HL-60 (cell line): Measurements from ENCODE around the gene CD36.

ENCODE experiments used
- DNase-seq, 2 experiments: peaks; one replicate each; pipeline ENCODE4 v3.0.0-alpha.2; 2010 to 2020; ENCODE audit warnings: low read depth in 1 of 2, low spot score in 1 of 2
- H3K27ac ChIP-seq: fragments of 250-450 bp; sonication (Bioruptor Pico); replicated peaks from 2 replicates; pipeline ENCODE4 v1.5.1; 2020; ENCODE audit warnings: mild to moderate bottlenecking, moderate library complexity
- H3K27me3 ChIP-seq: fragments of 250-450 bp; sonication (Bioruptor Pico); 2 replicates; pipeline ENCODE4 v1.5.1; 2021; ENCODE audit warnings: mild to moderate bottlenecking, moderate library complexity; ENCODE audit not compliant: insufficient read depth, poor library complexity, severe bottlenecking
- H3K4me3 ChIP-seq: replicated peaks from 2 replicates; pipeline ENCODE4 v1.5.1; 2011; ENCODE audit warnings: mild to moderate bottlenecking, control low read depth, low read length; ENCODE audit not compliant: insufficient read depth
- CTCF ChIP-seq: IDR thresholded peaks from one replicate; pipeline ENCODE4 v1.5.1; 2011; ENCODE audit warnings: low read length, control low read depth, inconsistent platforms; ENCODE audit not compliant: insufficient read depth
- GABPA ChIP-seq: IDR thresholded peaks from 2 replicates; pipeline ENCODE4 v1.6.1; 2012; ENCODE audit warnings: low read depth
- POLR2AphosphoS5 ChIP-seq: IDR thresholded peaks from 2 replicates; pipeline ENCODE4 v1.6.1; 2012; ENCODE audit warnings: low read depth
- REST ChIP-seq: IDR thresholded peaks from 2 replicates; pipeline ENCODE4 v1.6.1; 2012; ENCODE audit warnings: low read depth; ENCODE audit not compliant: insufficient replicate concordance
- SPI1 ChIP-seq: IDR thresholded peaks from 2 replicates; pipeline ENCODE4 v1.6.1; 2012; ENCODE audit warnings: low read depth, mild to moderate bottlenecking, borderline replicate concordance

The CD36 gene

DNA sequence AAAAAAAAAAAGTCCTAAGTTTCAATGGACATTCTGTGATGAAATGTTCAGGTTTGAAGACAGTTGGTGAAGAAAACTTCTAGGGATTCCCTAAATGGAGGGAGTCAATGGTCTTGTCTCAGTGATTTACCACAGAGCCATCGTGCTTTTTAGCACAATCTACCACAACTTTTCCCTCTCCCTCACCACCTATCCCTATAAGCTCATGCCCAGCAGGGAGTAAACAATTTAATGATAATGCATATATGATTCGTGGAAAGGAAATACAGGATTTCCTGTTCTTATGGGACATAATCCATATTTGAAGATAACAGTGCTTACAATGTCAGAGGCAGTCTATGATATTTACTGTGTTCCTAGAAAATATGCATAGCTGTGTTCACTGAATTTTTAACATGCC is 38.4 kb upstream of the CD36 start:
- TF ChIP-seq POLR2AphosphoS5 (no peak), CTCF (no peak), SPI1 (no peak), GABPA (no peak), REST (no peak)
- H3K27me3 ChIP-seq, result no peaks in the 10 kb centered on the region
- H3K4me3 ChIP-seq, result no peak overlapping the region
- H3K27ac ChIP-seq, result no peak overlapping the region
- DNase-seq, result no peak

GRCh38 chr7:80601999-80602398 is 36.4 kb upstream of the CD36 start:
- Histone ChIP-seq H3K27me3 (no peaks in the 10 kb centered on the region), H3K4me3 (no peak overlapping the region), H3K27ac (no peak overlapping the region)
- TF ChIP-seq POLR2AphosphoS5 (no peak), REST (no peak), CTCF (no peak), SPI1 (no peak), GABPA (no peak)
- DNase-seq, result no peak

DNA sequence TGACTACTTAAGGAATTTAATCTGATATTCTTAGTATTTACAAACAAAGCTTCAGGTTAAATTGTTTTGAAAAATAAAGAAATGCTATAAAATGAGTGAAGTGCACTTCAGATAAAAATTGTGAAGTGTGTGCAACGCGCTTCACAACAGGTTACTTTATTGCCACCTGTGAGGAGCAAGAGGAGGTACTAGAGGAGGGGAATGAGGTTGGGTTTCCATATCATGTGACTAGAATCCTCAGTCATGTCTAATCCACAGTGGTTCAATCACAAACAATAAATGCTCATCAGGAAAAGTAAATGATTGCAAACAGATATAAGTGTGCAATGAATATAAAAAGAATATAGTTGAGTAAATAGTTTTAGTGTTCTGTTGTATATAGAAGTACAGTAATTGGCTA is 34.5 kb upstream of the CD36 start:
- H3K27ac ChIP-seq, result no peak overlapping the region
- no peaks in the 10 kb centered on the region for H3K27me3 ChIP-seq
- TF ChIP-seq GABPA (no peak), REST (no peak), POLR2AphosphoS5 (no peak), SPI1 (no peak), CTCF (no peak)
- no peak overlapping the region for H3K4me3 ChIP-seq
- no peak for DNase-seq
